ENCODE measurements around the gene PLEKHG7.

DNA sequence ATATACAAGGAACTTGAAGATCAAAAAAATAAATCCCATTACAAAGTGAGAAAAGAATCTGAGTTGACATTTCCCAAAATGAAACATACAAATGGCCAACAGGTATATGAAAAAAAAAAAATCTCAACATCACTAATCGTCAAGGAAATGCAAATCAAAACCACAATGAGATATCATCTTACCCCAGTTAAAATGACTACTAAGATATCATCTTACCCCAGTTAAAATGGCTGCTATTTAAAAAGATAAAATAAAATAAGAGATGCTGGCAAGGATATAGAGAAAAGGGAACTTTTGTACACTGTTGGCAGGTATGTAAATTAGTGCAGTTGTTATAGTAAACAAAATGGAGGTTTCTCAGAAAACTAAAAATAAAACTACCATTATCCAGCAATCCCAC lies 44.4 kb downstream of the PLEKHG7 start:
- TF ChIP-seq, protein P1, sequence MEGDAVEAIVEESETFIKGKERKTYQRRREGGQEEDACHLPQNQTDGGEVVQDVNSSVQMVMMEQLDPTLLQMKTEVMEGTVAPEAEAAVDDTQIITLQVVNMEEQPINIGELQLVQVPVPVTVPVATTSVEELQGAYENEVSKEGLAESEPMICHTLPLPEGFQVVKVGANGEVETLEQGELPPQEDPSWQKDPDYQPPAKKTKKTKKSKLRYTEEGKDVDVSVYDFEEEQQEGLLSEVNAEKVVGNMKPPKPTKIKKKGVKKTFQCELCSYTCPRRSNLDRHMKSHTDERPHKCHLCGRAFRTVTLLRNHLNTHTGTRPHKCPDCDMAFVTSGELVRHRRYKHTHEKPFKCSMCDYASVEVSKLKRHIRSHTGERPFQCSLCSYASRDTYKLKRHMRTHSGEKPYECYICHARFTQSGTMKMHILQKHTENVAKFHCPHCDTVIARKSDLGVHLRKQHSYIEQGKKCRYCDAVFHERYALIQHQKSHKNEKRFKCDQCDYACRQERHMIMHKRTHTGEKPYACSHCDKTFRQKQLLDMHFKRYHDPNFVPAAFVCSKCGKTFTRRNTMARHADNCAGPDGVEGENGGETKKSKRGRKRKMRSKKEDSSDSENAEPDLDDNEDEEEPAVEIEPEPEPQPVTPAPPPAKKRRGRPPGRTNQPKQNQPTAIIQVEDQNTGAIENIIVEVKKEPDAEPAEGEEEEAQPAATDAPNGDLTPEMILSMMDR (IDR thresholded peaks at IDR 0.05) = no peak
- no peak for TF ChIP-seq POLR2A (IDR thresholded peaks at IDR 0.05)
